NB4 (cell line): ENCODE measurements around the gene SARS1.
"Not testable (repeated sequence)": the region's sequence is repeated elsewhere in the genome, so short reads cannot be mapped to it uniquely, and the experiment has no call there.

Experiments
- DNase-seq: peaks from one replicate; pipeline ENCODE4 v3.0.0; 2010; ENCODE audit warnings: low read depth
- H3K4me3 ChIP-seq: one replicate; pipeline ENCODE4 v1.5.1; 2011; ENCODE audit warnings: mild to moderate bottlenecking, low read depth, low read length, moderate library complexity
- MYC ChIP-seq: IDR thresholded peaks from 2 replicates; pipeline ENCODE4 v1.6.1; 2011; ENCODE audit warnings: low read depth, low read length
- POLR2A ChIP-seq: IDR thresholded peaks from 2 replicates; pipeline ENCODE4 v1.6.1; 2011; ENCODE audit warnings: mild to moderate bottlenecking; ENCODE audit not compliant: insufficient read length; ENCODE audit errors: extremely low read depth
- TF ChIP-seq, protein P1 (sequence below): IDR thresholded peaks from 2 replicates; pipeline ENCODE4 v1.6.1; 2011; ENCODE audit warnings: low read depth, low read length
- TF ChIP-seq, protein P2 (sequence below): IDR thresholded peaks from one replicate; pipeline ENCODE4 v1.5.1; 2012; ENCODE audit warnings: low read depth, low read length

The SARS1 gene

DNA sequence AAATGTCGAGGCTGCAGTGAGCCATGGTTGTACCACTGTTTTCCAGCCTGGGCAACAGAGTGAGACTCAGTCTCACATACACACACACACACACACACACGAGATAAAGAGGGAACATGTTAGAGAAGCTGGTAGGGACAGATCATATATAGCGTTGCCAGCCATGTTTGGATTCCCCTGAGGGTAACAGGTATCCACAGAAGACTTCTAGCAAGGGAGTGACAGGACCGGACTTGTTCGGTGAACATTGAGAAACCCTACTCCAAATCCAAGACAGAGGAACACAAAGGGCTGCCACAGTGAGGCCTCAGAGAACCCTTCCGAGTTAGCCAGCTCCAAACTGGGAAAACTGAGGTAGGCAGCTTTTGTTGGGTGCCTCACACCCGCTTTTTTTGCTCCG lies 3.7 kb upstream of the SARS1 start:
- no peak for TF ChIP-seq POLR2A
- TF ChIP-seq MYC = no peak
- TF ChIP-seq, protein P1, sequence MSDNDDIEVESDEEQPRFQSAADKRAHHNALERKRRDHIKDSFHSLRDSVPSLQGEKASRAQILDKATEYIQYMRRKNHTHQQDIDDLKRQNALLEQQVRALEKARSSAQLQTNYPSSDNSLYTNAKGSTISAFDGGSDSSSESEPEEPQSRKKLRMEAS = no peak
- H3K4me3 ChIP-seq = no peak overlapping the region
- no peak for DNase-seq

DNA sequence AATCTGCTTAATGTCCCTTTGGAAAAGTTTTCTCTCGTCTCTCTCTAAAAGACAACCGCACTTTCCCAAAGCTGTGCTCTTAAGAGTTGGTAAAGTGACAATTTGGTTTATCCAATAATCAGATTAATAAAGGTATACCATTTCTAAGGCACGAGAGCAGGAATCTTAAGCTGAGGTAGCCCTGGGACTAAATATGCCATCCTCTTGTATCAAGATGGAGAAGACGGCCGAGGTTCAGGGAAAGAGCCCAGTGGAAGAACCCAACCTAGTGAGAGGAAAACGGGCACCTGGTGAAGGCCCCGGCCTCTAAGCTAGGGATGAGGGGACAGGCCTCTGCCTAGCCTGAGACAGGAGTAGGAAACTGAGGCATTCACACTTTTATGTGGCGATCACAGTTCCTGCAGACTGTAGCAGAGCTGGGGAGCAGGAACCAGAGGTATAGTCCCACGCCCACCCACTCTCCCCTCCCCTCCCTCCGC lies 334 bp upstream of the SARS1 start:
- H3K4me3 ChIP-seq = peak overlapping the region; percentile 50
- DNase-seq = no peak
- no peak for TF ChIP-seq MYC
- TF ChIP-seq, protein P1 = no peak
- no peak for TF ChIP-seq POLR2A
- TF ChIP-seq, protein P2, sequence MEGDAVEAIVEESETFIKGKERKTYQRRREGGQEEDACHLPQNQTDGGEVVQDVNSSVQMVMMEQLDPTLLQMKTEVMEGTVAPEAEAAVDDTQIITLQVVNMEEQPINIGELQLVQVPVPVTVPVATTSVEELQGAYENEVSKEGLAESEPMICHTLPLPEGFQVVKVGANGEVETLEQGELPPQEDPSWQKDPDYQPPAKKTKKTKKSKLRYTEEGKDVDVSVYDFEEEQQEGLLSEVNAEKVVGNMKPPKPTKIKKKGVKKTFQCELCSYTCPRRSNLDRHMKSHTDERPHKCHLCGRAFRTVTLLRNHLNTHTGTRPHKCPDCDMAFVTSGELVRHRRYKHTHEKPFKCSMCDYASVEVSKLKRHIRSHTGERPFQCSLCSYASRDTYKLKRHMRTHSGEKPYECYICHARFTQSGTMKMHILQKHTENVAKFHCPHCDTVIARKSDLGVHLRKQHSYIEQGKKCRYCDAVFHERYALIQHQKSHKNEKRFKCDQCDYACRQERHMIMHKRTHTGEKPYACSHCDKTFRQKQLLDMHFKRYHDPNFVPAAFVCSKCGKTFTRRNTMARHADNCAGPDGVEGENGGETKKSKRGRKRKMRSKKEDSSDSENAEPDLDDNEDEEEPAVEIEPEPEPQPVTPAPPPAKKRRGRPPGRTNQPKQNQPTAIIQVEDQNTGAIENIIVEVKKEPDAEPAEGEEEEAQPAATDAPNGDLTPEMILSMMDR = no peak

DNA sequence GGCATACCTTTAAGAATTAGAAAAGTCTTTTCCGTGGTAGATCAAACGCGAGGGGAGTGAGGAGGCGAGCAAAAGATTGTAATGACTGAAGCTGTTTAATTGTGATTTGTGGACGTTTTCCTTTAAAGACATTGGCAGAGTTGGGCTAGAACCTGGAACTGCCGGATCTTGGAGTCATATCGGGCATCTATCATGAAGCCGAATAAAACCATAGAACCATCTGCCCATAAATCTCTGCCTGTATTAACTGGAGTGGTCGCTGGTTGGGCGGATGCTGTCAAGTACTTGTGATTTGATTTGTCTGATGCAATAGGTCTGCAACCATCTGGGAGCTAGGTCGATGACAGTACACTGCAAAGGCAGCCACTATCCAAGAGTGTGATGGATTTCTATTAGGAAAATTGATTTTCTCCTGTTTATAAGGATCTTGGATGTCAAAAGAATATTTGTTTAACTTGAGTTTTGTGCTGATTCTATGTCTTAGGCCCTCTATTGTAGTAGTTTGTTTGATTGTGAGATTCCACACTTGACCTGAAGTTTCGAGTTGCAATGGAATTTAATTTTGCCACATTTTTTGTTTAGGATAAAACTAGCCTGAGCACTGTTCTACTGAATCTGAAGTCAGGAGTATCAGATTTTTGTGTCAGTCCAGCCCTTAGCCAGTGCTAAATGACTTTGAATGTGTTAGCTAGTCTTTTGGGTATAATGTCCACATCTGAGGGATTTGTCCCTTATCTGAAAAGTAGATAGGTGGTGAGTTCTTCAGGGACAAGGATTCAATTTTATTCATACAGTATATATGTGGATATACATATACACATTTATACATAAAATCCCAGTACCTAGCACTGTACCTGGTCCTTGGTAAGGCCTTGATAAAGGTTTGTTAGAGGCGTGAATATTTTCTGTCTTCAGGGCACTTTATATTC lies 1.2 kb downstream of the SARS1 start:
- peak overlapping the region; percentile 96 for H3K4me3 ChIP-seq
- TF ChIP-seq, protein P2 = no peak
- 0 out of 2 replicates have a peak, but pooled peaks have one; percentile 0 for TF ChIP-seq MYC
- peak; percentile 67 for DNase-seq

DNA sequence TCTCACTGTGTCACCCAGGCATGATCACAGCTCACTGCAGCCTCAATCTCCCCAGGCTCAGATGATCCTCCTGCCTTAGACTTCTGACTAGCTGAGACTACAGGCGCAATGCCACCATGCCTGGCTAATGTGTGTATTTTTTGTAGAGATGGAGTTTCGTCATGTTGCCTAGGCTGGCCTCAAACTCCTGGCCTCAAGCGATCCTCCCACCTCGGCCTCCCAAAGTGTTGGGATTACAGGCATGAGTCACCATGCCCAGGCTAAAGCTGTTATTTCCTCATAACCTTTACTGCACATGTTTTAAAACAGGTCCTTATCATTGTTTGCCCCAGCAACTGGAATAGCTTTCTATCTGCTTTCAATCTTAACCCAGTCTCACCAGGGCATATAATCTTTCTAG lies 2.9 kb downstream of the SARS1 start:
- H3K4me3 ChIP-seq = no peak overlapping the region
- DNase-seq = peak; percentile 26

DNA sequence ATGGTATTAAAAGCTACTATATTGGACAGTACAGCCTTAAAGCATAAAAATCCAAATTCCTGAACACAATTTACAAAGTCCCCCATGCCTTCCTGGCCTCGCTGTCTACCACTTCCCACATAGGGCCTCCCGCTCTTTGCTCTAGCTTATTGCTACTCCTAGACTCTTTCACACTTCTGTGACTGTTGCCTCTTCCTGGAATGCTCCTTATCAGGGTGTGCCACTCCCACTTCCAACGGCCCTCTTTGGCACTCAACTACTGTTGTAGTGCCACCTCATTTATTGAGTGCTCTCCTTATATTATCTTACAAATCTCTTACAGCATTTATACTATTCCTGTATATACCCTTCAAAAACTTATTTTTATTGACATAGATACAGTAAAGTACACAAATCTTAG lies 4.8 kb downstream of the SARS1 start:
- DNase-seq = no peak
- H3K4me3 ChIP-seq = no peak overlapping the region
- TF ChIP-seq, protein P1 = no peak
- TF ChIP-seq, protein P2 = no peak
- TF ChIP-seq POLR2A (no peak), MYC (no peak)

More for the DNA sequence above, 2.9 kb downstream of the SARS1 start:
- TF ChIP-seq, protein P1 = no peak
- no peak for TF ChIP-seq MYC
- TF ChIP-seq, protein P2 = no peak
- TF ChIP-seq POLR2A = no peak

DNA sequence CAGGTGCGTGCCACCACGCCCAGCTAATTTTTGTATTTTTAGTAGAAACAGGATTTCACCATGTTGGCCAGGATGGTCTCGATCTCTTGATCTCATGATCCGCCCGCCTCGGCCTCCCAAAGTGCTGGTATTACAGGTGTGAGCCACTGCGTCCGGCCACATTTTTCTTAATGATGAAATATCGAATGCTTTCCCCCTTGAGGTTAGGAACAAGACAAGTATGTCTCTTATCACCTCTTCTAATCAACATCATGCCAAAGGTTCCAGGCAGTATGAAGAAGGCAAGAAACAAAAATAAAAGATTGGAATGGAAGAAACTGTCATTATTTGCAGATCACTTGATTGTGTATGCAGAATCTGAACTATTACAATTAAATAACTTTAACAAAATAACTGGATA lies 7.5 kb downstream of the SARS1 start:
- not testable (repeated sequence) for DNase-seq, H3K4me3 ChIP-seq
